ENCODE measurements around the gene CARMIL1. TPM values are rescaled to one million over a fixed set of nuclear protein-coding genes. Genes with fewer than 3 reads are reported as not detected.

The CARMIL1 gene
- total and polyA plus RNA-seq, 2 of the 8 experiments (the other 6 are each of a cell fraction or from before 2014, with no cell fraction given), result 20.3 to 40.4 TPM

DNA sequence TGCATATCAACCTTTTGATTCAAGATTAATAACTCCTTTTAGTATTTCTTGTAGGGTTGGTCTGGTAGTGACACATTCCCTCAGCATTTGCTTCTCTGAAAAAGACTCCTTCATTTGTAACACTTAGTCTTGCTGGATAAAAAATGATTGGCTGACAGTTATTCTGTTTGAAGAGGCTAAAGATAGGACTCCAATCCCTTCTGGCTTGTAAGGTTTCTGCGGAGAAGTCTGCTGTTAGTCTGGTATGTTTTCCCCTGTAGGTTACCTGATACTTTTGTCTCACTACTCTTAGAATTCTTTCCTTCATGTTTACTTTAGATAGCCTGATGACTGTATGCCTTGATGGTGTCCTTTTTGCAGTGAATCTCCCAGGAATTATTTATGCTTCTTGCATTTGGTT lies 96.0 kb downstream of the CARMIL1 start:
- no peak overlapping the region for H3K56ac ChIP-seq (replicated peaks; ENCODE audit: insufficient read length, low read depth, low read length)
- H2AFZ ChIP-seq (ENCODE audit: low read length), result no peak overlapping the region
- peaks cover 4 to 98% of the 10 kb centered on the region in 2 experiments; a peak in 3 of 4 replicates for H3K79me2 ChIP-seq (ENCODE audit: control insufficient read depth in 1 of 2, insufficient read depth in 2 of 2, low read length in 2 of 2)
- no peak overlapping the region for H2BK15ac ChIP-seq (ENCODE audit: low read length)
- POLR2A ChIA-PET (ENCODE audit: partially characterized antibody), result no interaction called here
- no peak overlapping the region for H2BK5ac ChIP-seq (ENCODE audit: low read depth, low read length)
- no peak overlapping the region for H3K23ac ChIP-seq (ENCODE audit: insufficient read length)
- H4K20me1 ChIP-seq (replicated peaks in 1 of 2; ENCODE audit: control insufficient read depth in 1 of 2, insufficient read depth in 2 of 2, low read length in 2 of 2), result peaks cover 0 to 3% of the 10 kb centered on the region in 2 experiments
- no peak overlapping the region for H2BK20ac ChIP-seq (ENCODE audit: low read length)
- H3K27me3 ChIP-seq (replicated peaks in 1 of 4; ENCODE audit: control insufficient read depth in 3 of 4, extremely low read depth in 1 of 4, insufficient read depth in 3 of 4, low read length in 3 of 4), result no peaks in the 10 kb centered on the region
- no peak overlapping the region for H3K14ac ChIP-seq (ENCODE audit: insufficient read length)
- TF ChIP-seq NRF1 (IDR thresholded peaks at IDR 0.05; ENCODE audit: low read depth, low read length) (no peak), CBX8 (IDR thresholded peaks at IDR 0.05; ENCODE audit: borderline replicate concordance, low read depth, low read length) (no peak), RXRA (IDR thresholded peaks at IDR 0.05; ENCODE audit: insufficient read depth, low read depth, low read length) (no peak), KDM5A (IDR thresholded peaks at IDR 0.05; ENCODE audit: low read length) (no peak)
- H3K27ac ChIP-seq (ENCODE audit: low read depth, low read length), result no peak overlapping the region
- H3K36me3 ChIP-seq (ENCODE audit: control insufficient read depth in 2 of 4, insufficient read depth in 4 of 4, low read length in 3 of 4), result no peaks in the 10 kb centered on the region
- no peak overlapping the region for H2AK5ac ChIP-seq (ENCODE audit: low read depth, low read length)
- H3K79me1 ChIP-seq (ENCODE audit: low read depth, low read length), result peaks cover 8% of the 10 kb centered on the region
- no peaks in the 10 kb centered on the region for H3K23me2 ChIP-seq (ENCODE audit: low read depth, low read length)
- no peak overlapping the region for H3K4me2 ChIP-seq (ENCODE audit: insufficient read depth in 1 of 2, low read depth in 2 of 2, low read length in 2 of 2)
- no peak overlapping the region for H3K18ac ChIP-seq (ENCODE audit: extremely low read depth, low read length)
- H4K91ac ChIP-seq (replicated peaks; ENCODE audit: insufficient read length, low read length), result no peak overlapping the region
- CTCF ChIA-PET (ENCODE audit: partially characterized antibody), result no interaction called here
- no peak overlapping the region for H3K4ac ChIP-seq (replicated peaks; ENCODE audit: insufficient read length, low read depth, low read length)
- no peak overlapping the region for H4K8ac ChIP-seq (ENCODE audit: extremely low read depth, insufficient read depth, low read length)
- FAIRE-seq, result no peak
- no peak overlapping the region for H4K5ac ChIP-seq (ENCODE audit: insufficient read length, low read depth, low read length)
- 0 out of 4 replicates have a peak, but pooled peaks cover 0 to 2% of the 10 kb centered on the region in 2 experiments for H3K9me3 ChIP-seq (ENCODE audit: insufficient read depth in 2 of 2, low read depth in 1 of 2, low read length in 1 of 2)
- 100% methylated on average over 1 of the region's 1 CpG; no CpG with 5 or more reads in 1 of the 2 experiments for WGBS, 2 experiments (ENCODE audit: extremely low coverage in 1 of 2, insufficient coverage in 1 of 2, insufficient read length in 1 of 2, insufficient replicate concordance in 2 of 2, low coverage in 1 of 2, low lambda C conversion rate in 2 of 2, missing lambda C conversion rate in 1 of 2)
- no peak overlapping the region for H2BK120ac ChIP-seq (replicated peaks; ENCODE audit: low read depth, low read length)
- no peak overlapping the region for H3K9ac ChIP-seq (replicated peaks in 1 of 4; ENCODE audit: extremely low read depth in 1 of 4, low read depth in 3 of 4, low read length in 3 of 4)
- H2BK12ac ChIP-seq (ENCODE audit: low read depth, low read length), result no peak overlapping the region
- peaks cover 0 to 7% (median 2%) of the 10 kb centered on the region in 4 experiments; a peak in 4 of 7 replicates for H3K4me1 ChIP-seq (replicated peaks in 1 of 4; ENCODE audit: control insufficient read depth in 3 of 4, insufficient read depth in 4 of 4, low read length in 3 of 4)
- DNase-seq (ENCODE audit: low read depth in 1 of 2, low spot score in 2 of 2), result no peak
- H3K4me3 ChIP-seq (ENCODE audit: extremely low read depth in 1 of 4, insufficient read depth in 2 of 4, low read depth in 3 of 4, low read length in 4 of 4), result no peak overlapping the region

Measured in H1 (cell line).